Tibial nerve (tissue), 4 donors: ENCODE data around the gene C6orf141. TPM values are rescaled to one million over a fixed set of nuclear protein-coding genes. Genes with fewer than 3 reads are reported as not detected.

Experiments
- DNase-seq, 2 donors: peaks; one replicate each; pipeline ENCODE4 v3.0.0-alpha.2; 2019; ENCODE audit warnings: low spot score in 2 of 2
- H3K27ac ChIP-seq, 4 donors: fragments of 200-600 bp; sonication (generic) in 3 of 4; one replicate each; pipeline ENCODE4 v1.5.1; 2017 to 2019; ENCODE audit warnings: mild to moderate bottlenecking in 1 of 4
- H3K27me3 ChIP-seq, 2 donors: fragments of 200-600 bp; sonication (generic) in 1 of 2; one replicate each; pipeline versions ENCODE4 v1.5.1 to v1.6.0; 2017 to 2019
- H3K36me3 ChIP-seq, 3 donors: fragments of 200-600 bp; sonication (generic); one replicate each; pipeline ENCODE4 v1.5.1; 2018 to 2019
- H3K4me1 ChIP-seq, 4 donors: fragments of 200-600 bp; sonication (generic) in 3 of 4; one replicate each; pipeline ENCODE4 v1.5.1; 2017 to 2019
- H3K4me3 ChIP-seq, 4 donors: fragments of 200-600 bp; sonication (generic) in 3 of 4; one replicate each; pipeline ENCODE4 v1.5.1; 2017 to 2019; ENCODE audit warnings: mild to moderate bottlenecking in 1 of 4, moderate library complexity in 1 of 4
- H3K9me3 ChIP-seq, 4 donors: fragments of 200-600 bp; sonication (generic) in 3 of 4; one replicate each; pipeline ENCODE4 v1.5.1; 2017 to 2019
- EP300 ChIP-seq, 2 donors: sonication (generic); formaldehyde crosslinking; IDR thresholded peaks; one replicate each; pipeline ENCODE4 v1.6.1; 2017; ENCODE audit warnings: antibody characterized with exemption in 2 of 2, mild to moderate bottlenecking in 1 of 2
- POLR2A ChIP-seq, 2 donors: fragments of 450-650 bp; IDR thresholded peaks; one replicate each; pipeline ENCODE4 v1.6.1; 2017; ENCODE audit warnings: antibody characterized with exemption in 2 of 2, mild to moderate bottlenecking in 2 of 2, moderate library complexity in 2 of 2
- WGBS, 2 donors: methylation state at CpG; one replicate each; pipeline ENCODE4 v1.1.5; 2018; 5-methylcytosine and 5-hydroxymethylcytosine counted together
- total RNA-seq, 4 donors: library from RNA; depleted of rRNA; stranded (reverse); fragments of >200 nt; gene quantifications; one replicate each; pipeline ENCODE4 v1.1.0, GENCODE V29; 2016
- TF ChIP-seq, protein P1 (sequence below), 5 experiments: fragments of 200-600 bp in 3 of 5; fragments of 450-650 bp in 2 of 5; sonication (generic) in 3 of 5; IDR thresholded peaks; one replicate each; pipeline ENCODE4 v1.5.1; 2016 to 2019; ENCODE audit warnings: antibody characterized with exemption in 5 of 5, mild to moderate bottlenecking in 3 of 5, moderate library complexity in 2 of 5

C6orf141 gene
- total RNA-seq, 4 donors from 2014 or later = 0.90 to 5.9 (median 4.5) TPM

- H3K27me3 ChIP-seq = no peaks in the 10 kb centered on the region
- WGBS, 2 donors = 95 to 97% methylated on average over 3 of the region's 3 CpGs
- H3K4me3 ChIP-seq = no peak overlapping the region
- no peak for DNase-seq
- no peaks in the 10 kb centered on the region for H3K36me3 ChIP-seq
- no peaks in the 10 kb centered on the region for H3K4me1 ChIP-seq
- H3K9me3 ChIP-seq = no peaks in the 10 kb centered on the region
- TF ChIP-seq EP300 (IDR thresholded peaks at IDR 0.05) (no peak), POLR2A (IDR thresholded peaks at IDR 0.05) (no peak)
- TF ChIP-seq, protein P1, sequence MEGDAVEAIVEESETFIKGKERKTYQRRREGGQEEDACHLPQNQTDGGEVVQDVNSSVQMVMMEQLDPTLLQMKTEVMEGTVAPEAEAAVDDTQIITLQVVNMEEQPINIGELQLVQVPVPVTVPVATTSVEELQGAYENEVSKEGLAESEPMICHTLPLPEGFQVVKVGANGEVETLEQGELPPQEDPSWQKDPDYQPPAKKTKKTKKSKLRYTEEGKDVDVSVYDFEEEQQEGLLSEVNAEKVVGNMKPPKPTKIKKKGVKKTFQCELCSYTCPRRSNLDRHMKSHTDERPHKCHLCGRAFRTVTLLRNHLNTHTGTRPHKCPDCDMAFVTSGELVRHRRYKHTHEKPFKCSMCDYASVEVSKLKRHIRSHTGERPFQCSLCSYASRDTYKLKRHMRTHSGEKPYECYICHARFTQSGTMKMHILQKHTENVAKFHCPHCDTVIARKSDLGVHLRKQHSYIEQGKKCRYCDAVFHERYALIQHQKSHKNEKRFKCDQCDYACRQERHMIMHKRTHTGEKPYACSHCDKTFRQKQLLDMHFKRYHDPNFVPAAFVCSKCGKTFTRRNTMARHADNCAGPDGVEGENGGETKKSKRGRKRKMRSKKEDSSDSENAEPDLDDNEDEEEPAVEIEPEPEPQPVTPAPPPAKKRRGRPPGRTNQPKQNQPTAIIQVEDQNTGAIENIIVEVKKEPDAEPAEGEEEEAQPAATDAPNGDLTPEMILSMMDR (IDR thresholded peaks at IDR 0.05) = no peak
- no peak overlapping the region for H3K27ac ChIP-seq
Measured at GRCh38 chr6:49539102-49539501, 11.4 kb upstream of the C6orf141 start.

GRCh38 chr6:49540614-49541013 lies 9.9 kb upstream of the C6orf141 start:
- no peak for TF ChIP-seq EP300 (IDR thresholded peaks at IDR 0.05)
- TF ChIP-seq, protein P1 (IDR thresholded peaks at IDR 0.05) = no peak
- TF ChIP-seq POLR2A (IDR thresholded peaks at IDR 0.05) = no peak
- no peaks in the 10 kb centered on the region for H3K4me1 ChIP-seq
- no peaks in the 10 kb centered on the region for H3K36me3 ChIP-seq
- DNase-seq = no peak
- H3K27me3 ChIP-seq = no peaks in the 10 kb centered on the region
- H3K27ac ChIP-seq = no peak overlapping the region
- no peak overlapping the region for H3K4me3 ChIP-seq
- H3K9me3 ChIP-seq = no peaks in the 10 kb centered on the region

DNA sequence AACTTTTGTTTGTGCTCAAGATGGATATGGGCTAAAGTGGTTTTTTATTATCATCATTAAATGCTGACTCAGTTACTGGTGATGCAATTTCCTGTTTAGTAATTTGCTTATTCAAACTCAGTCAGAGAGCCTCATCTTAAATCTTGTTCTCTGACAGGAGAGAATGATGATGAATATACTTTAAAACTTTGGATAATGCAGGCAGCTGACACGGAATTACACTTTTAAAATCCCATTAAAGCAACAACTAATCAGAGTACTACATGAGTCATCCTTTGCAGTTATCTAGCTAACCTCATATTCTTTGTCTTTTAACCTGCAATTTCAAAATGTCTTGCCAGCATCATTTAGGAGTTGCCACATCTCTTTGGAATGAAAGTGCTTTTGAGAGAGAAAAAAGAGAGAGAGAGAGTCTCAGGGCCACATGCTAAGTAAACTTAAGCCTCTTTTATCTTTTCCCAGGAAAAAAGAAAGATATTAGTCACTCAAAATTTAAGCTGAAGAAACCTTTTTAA lies 9.2 kb upstream of the C6orf141 start:
- no peak for DNase-seq
- WGBS, 2 donors = 27 to 31% methylated on average over 1 of the region's 1 CpG
- Histone ChIP-seq H3K4me1 (no peaks in the 10 kb centered on the region), H3K9me3 (no peaks in the 10 kb centered on the region), H3K4me3 (no peak overlapping the region), H3K27ac (no peak overlapping the region), H3K36me3 (no peaks in the 10 kb centered on the region), H3K27me3 (no peaks in the 10 kb centered on the region)
- TF ChIP-seq, protein P1 (IDR thresholded peaks at IDR 0.05) = no peak
- TF ChIP-seq EP300 (IDR thresholded peaks at IDR 0.05) = no peak
- TF ChIP-seq POLR2A (IDR thresholded peaks at IDR 0.05) = no peak

DNA sequence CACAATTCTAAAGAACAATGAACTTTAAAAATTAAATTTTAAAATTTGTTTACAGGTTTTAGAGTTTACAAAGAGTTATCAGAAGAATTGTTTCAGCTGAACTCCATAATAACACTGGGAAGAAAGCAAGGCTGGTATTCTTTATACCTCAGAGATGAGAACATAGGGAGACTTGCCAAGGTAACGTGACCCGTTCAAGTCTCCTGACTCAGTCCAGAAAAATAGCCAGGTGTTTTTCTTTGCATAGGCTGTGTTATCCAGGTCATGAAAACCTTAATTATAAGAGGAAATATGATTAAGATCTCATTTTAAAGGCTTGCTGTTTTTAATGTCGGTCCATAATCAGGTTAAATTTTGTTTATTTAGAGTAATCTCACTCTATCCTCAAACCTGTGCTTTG lies 8.5 kb upstream of the C6orf141 start:
- Histone ChIP-seq H3K27ac (no peak overlapping the region), H3K27me3 (no peaks in the 10 kb centered on the region), H3K4me1 (no peaks in the 10 kb centered on the region), H3K4me3 (no peak overlapping the region), H3K9me3 (no peaks in the 10 kb centered on the region), H3K36me3 (no peaks in the 10 kb centered on the region)
- WGBS, 2 donors = 84 to 85% methylated on average over 3 of the region's 3 CpGs
- TF ChIP-seq, protein P1 (IDR thresholded peaks at IDR 0.05) = no peak
- TF ChIP-seq EP300 (IDR thresholded peaks at IDR 0.05) (no peak), POLR2A (IDR thresholded peaks at IDR 0.05) (no peak)
- no peak for DNase-seq

- 75 to 79% methylated on average over 7 of the region's 7 CpGs for WGBS, 2 donors
- no peak for TF ChIP-seq POLR2A (IDR thresholded peaks at IDR 0.05)
- TF ChIP-seq, protein P1 (IDR thresholded peaks at IDR 0.05) = no peak
- TF ChIP-seq EP300 (IDR thresholded peaks at IDR 0.05) = no peak
- H3K36me3 ChIP-seq = no peaks in the 10 kb centered on the region
- no peak for DNase-seq
- H3K4me3 ChIP-seq = no peak overlapping the region
- no peak overlapping the region for H3K27ac ChIP-seq
- H3K27me3 ChIP-seq = no peaks in the 10 kb centered on the region
- no peaks in the 10 kb centered on the region for H3K9me3 ChIP-seq
- no peaks in the 10 kb centered on the region for H3K4me1 ChIP-seq
Measured at GRCh38 chr6:49543087-49543858, 7.2 kb upstream of the C6orf141 start.
